H9 (cell line): ENCODE results near the gene HFE. TPM values are rescaled to one million over a fixed set of nuclear protein-coding genes. Genes with fewer than 3 reads are reported as not detected.
A peak's percentile ranks its signal among the peaks of the same experiment; 100 is the strongest.

ENCODE experiments used
- DNase-seq: peaks from one replicate; pipeline ENCODE4 v3.0.0-alpha.2; 2017
- H2AFZ ChIP-seq: one replicate; pipeline ENCODE4 v1.6.1; 2013; ENCODE audit warnings: mild to moderate bottlenecking, low read length, control low read depth, moderate library complexity
- H2AK5ac ChIP-seq: 2 replicates; pipeline ENCODE4 v1.6.1; 2013; ENCODE audit warnings: low read length, control low read depth, mixed read lengths; ENCODE audit not compliant: insufficient read length
- H2BK120ac ChIP-seq: one replicate; pipeline ENCODE4 v1.6.1; 2013; ENCODE audit warnings: low read depth, mild to moderate bottlenecking, low read length, control low read depth, inconsistent platforms; ENCODE audit not compliant: poor library complexity, severe bottlenecking
- H2BK12ac ChIP-seq: 2 replicates; pipeline ENCODE4 v1.6.1; 2013; ENCODE audit warnings: low read length, control low read depth, mixed read lengths, low read depth; ENCODE audit not compliant: insufficient read length
- H2BK15ac ChIP-seq: 2 replicates; pipeline ENCODE4 v1.6.1; 2013; ENCODE audit warnings: low read depth, low read length, control low read depth
- H2BK20ac ChIP-seq: one replicate; pipeline ENCODE4 v1.6.1; 2013; ENCODE audit warnings: low read depth, mild to moderate bottlenecking, low read length, control low read depth, inconsistent platforms; ENCODE audit not compliant: poor library complexity, severe bottlenecking
- H2BK5ac ChIP-seq: 2 replicates; pipeline ENCODE4 v1.6.1; 2013; ENCODE audit warnings: low read length, control low read depth, mixed read lengths; ENCODE audit not compliant: insufficient read length
- H3K14ac ChIP-seq: 2 replicates; pipeline ENCODE4 v1.6.1; 2013; ENCODE audit warnings: low read length, control low read depth; ENCODE audit not compliant: insufficient read depth
- H3K18ac ChIP-seq: 2 replicates; pipeline ENCODE4 v1.6.1; 2013; ENCODE audit warnings: low read depth, mild to moderate bottlenecking, mixed read lengths, low read length, control low read depth; ENCODE audit not compliant: insufficient read length
- H3K23ac ChIP-seq: 2 replicates; pipeline ENCODE4 v1.6.1; 2013; ENCODE audit warnings: low read length, control low read depth, mixed read lengths, low read depth; ENCODE audit not compliant: insufficient read length
- H3K23me2 ChIP-seq: 2 replicates; pipeline ENCODE4 v1.6.1; 2013; ENCODE audit warnings: low read depth, mild to moderate bottlenecking, mixed read lengths, low read length, control low read depth; ENCODE audit not compliant: insufficient read length, poor library complexity, severe bottlenecking
- H3K27ac ChIP-seq: 2 replicates; pipeline ENCODE4 v1.5.1; 2013; ENCODE audit warnings: low read length, control low read depth, mixed read lengths, low read depth; ENCODE audit not compliant: insufficient read length
- H3K27me3 ChIP-seq: 2 replicates; pipeline ENCODE4 v1.6.1; 2013; ENCODE audit warnings: low read length, control low read depth, inconsistent platforms; ENCODE audit not compliant: insufficient read depth
- H3K4ac ChIP-seq: 2 replicates; pipeline ENCODE4 v1.6.1; 2013; ENCODE audit warnings: low read depth, mild to moderate bottlenecking, control low read depth, inconsistent platforms, low read length, moderate library complexity
- H3K4me1 ChIP-seq: 2 replicates; pipeline ENCODE4 v1.6.1; 2013; ENCODE audit warnings: low read length, control low read depth, inconsistent platforms; ENCODE audit not compliant: insufficient read depth
- H3K4me2 ChIP-seq: 2 replicates; pipeline ENCODE4 v1.6.1; 2013; ENCODE audit warnings: low read length, control low read depth, mixed read lengths; ENCODE audit not compliant: insufficient read length, insufficient read depth
- H3K56ac ChIP-seq: 2 replicates; pipeline ENCODE4 v1.6.1; 2013; ENCODE audit warnings: low read depth, mild to moderate bottlenecking, mixed read lengths, low read length, control low read depth; ENCODE audit not compliant: insufficient read length
- H3K79me1 ChIP-seq: 2 replicates; pipeline ENCODE4 v1.6.1; 2013; ENCODE audit warnings: low read depth, mild to moderate bottlenecking, moderate library complexity, low read length, control low read depth, inconsistent platforms; ENCODE audit not compliant: insufficient read depth, poor library complexity, severe bottlenecking
- H3K79me2 ChIP-seq: 2 replicates; pipeline ENCODE4 v1.6.1; 2013; ENCODE audit warnings: low read length, control low read depth, inconsistent platforms; ENCODE audit not compliant: insufficient read depth
- H3K9ac ChIP-seq: 2 replicates; pipeline ENCODE4 v1.6.1; 2013; ENCODE audit warnings: low read length, control low read depth, mixed read lengths; ENCODE audit not compliant: insufficient read length; ENCODE audit errors: extremely low read depth
- H3K9me3 ChIP-seq: one replicate; pipeline ENCODE4 v1.6.1; 2013; ENCODE audit warnings: low read depth, low read length, inconsistent platforms; ENCODE audit not compliant: control insufficient read depth
- H3T11ph ChIP-seq: one replicate; pipeline ENCODE4 v1.6.1; 2013; ENCODE audit warnings: mild to moderate bottlenecking, low read length, control low read depth, inconsistent platforms
- H4K20me1 ChIP-seq: one replicate; pipeline ENCODE4 v1.6.1; 2013; ENCODE audit not compliant: control insufficient read depth, insufficient read length, insufficient read depth
- H4K5ac ChIP-seq: 2 replicates; pipeline ENCODE4 v1.6.1; 2013; ENCODE audit warnings: low read depth, mild to moderate bottlenecking, mixed read lengths, low read length, control low read depth; ENCODE audit not compliant: insufficient read length
- H4K8ac ChIP-seq: replicated peaks from 2 replicates; pipeline ENCODE4 v1.6.1; 2013; ENCODE audit warnings: low read length, control low read depth, mixed read lengths, low read depth; ENCODE audit not compliant: insufficient read length
- H4K91ac ChIP-seq: 2 replicates; pipeline ENCODE4 v1.6.1; 2013; ENCODE audit warnings: low read depth, mild to moderate bottlenecking, moderate library complexity, mixed read lengths, low read length, control low read depth; ENCODE audit not compliant: insufficient read length
- H3K27ac Mint-ChIP-seq, 3 experiments: 2 replicates in 2 of 3; 3 replicates in 1 of 3; pipeline ENCODE4 v1.8.0; 2020 to 2021; ENCODE audit warnings: mixed read lengths in 3 of 3, mild to moderate bottlenecking in 1 of 3, moderate library complexity in 1 of 3
- H3K27me3 Mint-ChIP-seq: 2 replicates; pipeline ENCODE4 v1.8.0; 2021; ENCODE audit warnings: low read depth, mild to moderate bottlenecking, moderate library complexity, mixed read lengths
- H3K36me3 Mint-ChIP-seq, 3 experiments: 2 replicates in 2 of 3; 3 replicates in 1 of 3; pipeline ENCODE4 v1.8.0; 2020 to 2021; ENCODE audit warnings: low read depth in 3 of 3, mixed read lengths in 3 of 3; ENCODE audit not compliant: insufficient read depth in 1 of 3
- H3K4me1 Mint-ChIP-seq, 2 experiments: 2 replicates each; pipeline ENCODE4 v1.8.0; 2020; ENCODE audit warnings: mixed read lengths in 2 of 2
- H3K4me3 Mint-ChIP-seq, 2 experiments: 2 replicates in 1 of 2; 3 replicates in 1 of 2; pipeline ENCODE4 v1.8.0; 2020 to 2021; ENCODE audit warnings: mild to moderate bottlenecking in 2 of 2, mixed read lengths in 2 of 2, moderate library complexity in 1 of 2
- H3K9me3 Mint-ChIP-seq, 2 experiments: 2 replicates in 1 of 2; 3 replicates in 1 of 2; pipeline ENCODE4 v1.8.0; 2020; ENCODE audit warnings: mild to moderate bottlenecking in 2 of 2, mixed read lengths in 2 of 2, moderate library complexity in 1 of 2
- CTCF ChIP-seq: fragments of 200-600 bp; sonication (generic); conservative IDR thresholded peaks from 3 replicates; pipeline ENCODE4 v1.8.0; 2021; ENCODE audit warnings: antibody characterized with exemption, mild to moderate bottlenecking
- WGBS: extraction: QIAGEN DNeasy Blood & Tissue Kit; methylation state at CpG from one replicate; pipeline ENCODE4 v1.1.7; 2013; ENCODE audit warnings: missing lambda C conversion rate, low lambda C conversion rate, mixed read lengths; ENCODE audit not compliant: insufficient read length; ENCODE audit errors: extremely low coverage; 5-methylcytosine and 5-hydroxymethylcytosine counted together
- total RNA-seq: library from RNA; stranded (reverse); gene quantifications from 2 replicates; pipeline ENCODE4 v1.2.1, GENCODE V29; 2021

HFE gene
- total RNA-seq, 1 experiment from 2014 or later, result 0.98 TPM

- no peak overlapping the region for H2BK12ac ChIP-seq
- H4K91ac ChIP-seq, result no peak overlapping the region
- no peak overlapping the region for H3K14ac ChIP-seq
- Mint-ChIP-seq H3K9me3 (peaks cover 3 to 7% of the 10 kb centered on the region in 2 experiments), H3K27me3 (peaks cover 8% of the 10 kb centered on the region; the same call in 1 of the 2 replicates), H3K4me3 (peak overlapping the region; percentile 99 to 100), H3K36me3 (peaks cover 4 to 13% (median 4%) of the 10 kb centered on the region in 3 experiments; a peak in 6 of 7 replicates), H3K4me1 (peaks cover 24 to 27% of the 10 kb centered on the region in 2 experiments), H3K27ac (peak overlapping the region; percentile 97 to 100 (median 100))
- no peaks in the 10 kb centered on the region for H3K4me1 ChIP-seq
- DNase-seq, result no peak
- no peak overlapping the region for H2BK5ac ChIP-seq
- no peak overlapping the region for H2BK120ac ChIP-seq
- H2AFZ ChIP-seq, result no peak overlapping the region
- no peaks in the 10 kb centered on the region for H3K27me3 ChIP-seq
- H3K27ac ChIP-seq, result peak overlapping the region; percentile 92
- no peaks in the 10 kb centered on the region for H3K79me1 ChIP-seq
- no peaks in the 10 kb centered on the region for H4K20me1 ChIP-seq
- no peak overlapping the region for H2BK15ac ChIP-seq
- no peaks in the 10 kb centered on the region for H3K9me3 ChIP-seq
- no peak overlapping the region for H4K8ac ChIP-seq
- H3K4ac ChIP-seq, result no peak overlapping the region
- peak overlapping the region; percentile 49 for H3K9ac ChIP-seq
- H3K18ac ChIP-seq, result no peak overlapping the region
- no peak overlapping the region for H3T11ph ChIP-seq
- no peak overlapping the region for H3K56ac ChIP-seq
- no CpG with 5 or more reads among the region's 4 CpGs for WGBS
- H3K23me2 ChIP-seq, result peaks cover 9% of the 10 kb centered on the region
- no peak overlapping the region for H2BK20ac ChIP-seq
- no peak overlapping the region for H4K5ac ChIP-seq
- H3K79me2 ChIP-seq, result peaks cover 6% of the 10 kb centered on the region; the same call in 1 of the 2 replicates
- peak overlapping the region; percentile 77 for H3K4me2 ChIP-seq
- no peak overlapping the region for H2AK5ac ChIP-seq
- no peak for TF ChIP-seq CTCF
- no peak overlapping the region for H3K23ac ChIP-seq
These were observed 34.8 kb downstream of the HFE start for GRCh38 chr6:26122005-26122388.
